H7 (cell line): ENCODE measurements around the gene RBM38. TPM values are rescaled to one million over a fixed set of nuclear protein-coding genes. Genes with fewer than 3 reads are reported as not detected.

Source experiments
- DNase-seq: peaks from one replicate; pipeline ENCODE4 v3.0.0; 2012
- H3K27me3 ChIP-seq: 2 replicates; pipeline ENCODE4 v1.6.0; 2011; ENCODE audit warnings: mild to moderate bottlenecking, low read length; ENCODE audit not compliant: control insufficient read depth, insufficient read depth
- H3K36me3 ChIP-seq: replicated peaks from 2 replicates; pipeline ENCODE4 v1.5.1; 2011; ENCODE audit warnings: low read length; ENCODE audit not compliant: control insufficient read depth, insufficient read depth
- H3K4me3 ChIP-seq: 2 replicates; pipeline ENCODE4 v1.5.1; 2011; ENCODE audit warnings: low read depth, mild to moderate bottlenecking, control low read depth, low read length, moderate library complexity; ENCODE audit not compliant: insufficient read depth
- total RNA-seq: library from RNA; depleted of rRNA; stranded (reverse); fragments of >200 nt; shearing (Covaris generic); gene quantifications from 2 replicates; pipeline ENCODE4 v1.2.3, GENCODE V29; 2014

The RBM38 gene
- total RNA-seq, 1 experiment from 2014 or later, result 91.7 TPM

DNA sequence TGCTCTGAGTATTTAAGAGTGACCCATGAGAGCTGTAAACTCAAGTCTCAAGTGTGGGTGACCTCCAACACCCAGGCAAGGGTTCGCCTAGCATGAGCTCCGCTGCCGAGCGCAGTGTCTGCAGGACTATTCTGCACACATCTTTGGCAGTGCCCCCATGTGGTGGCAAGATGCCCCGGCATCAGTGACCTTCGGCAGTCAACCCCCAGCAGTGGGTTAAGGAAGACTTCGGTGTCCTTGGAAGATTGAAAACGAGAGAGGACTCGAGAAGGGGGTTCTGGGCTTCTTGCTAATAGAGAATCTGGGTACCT lies 43.1 kb downstream of the RBM38 start:
- DNase-seq, result peak; percentile 73
- H3K36me3 ChIP-seq, result no peaks in the 10 kb centered on the region
- no peaks in the 10 kb centered on the region for H3K27me3 ChIP-seq
- no peak overlapping the region for H3K4me3 ChIP-seq

GRCh38 chr20:57435105-57435497 lies 43.9 kb downstream of the RBM38 start:
- no peak for DNase-seq

GRCh38 chr20:57435498-57436222 lies 44.5 kb downstream of the RBM38 start:
- no peaks in the 10 kb centered on the region for H3K36me3 ChIP-seq
- H3K4me3 ChIP-seq, result no peak overlapping the region
- DNase-seq, result peak; percentile 80
- H3K27me3 ChIP-seq, result no peaks in the 10 kb centered on the region

More at GRCh38 chr20:57435105-57435497, 43.9 kb downstream of the RBM38 start:
- no peaks in the 10 kb centered on the region for H3K27me3 ChIP-seq
- no peak overlapping the region for H3K4me3 ChIP-seq
- H3K36me3 ChIP-seq, result no peaks in the 10 kb centered on the region

DNA sequence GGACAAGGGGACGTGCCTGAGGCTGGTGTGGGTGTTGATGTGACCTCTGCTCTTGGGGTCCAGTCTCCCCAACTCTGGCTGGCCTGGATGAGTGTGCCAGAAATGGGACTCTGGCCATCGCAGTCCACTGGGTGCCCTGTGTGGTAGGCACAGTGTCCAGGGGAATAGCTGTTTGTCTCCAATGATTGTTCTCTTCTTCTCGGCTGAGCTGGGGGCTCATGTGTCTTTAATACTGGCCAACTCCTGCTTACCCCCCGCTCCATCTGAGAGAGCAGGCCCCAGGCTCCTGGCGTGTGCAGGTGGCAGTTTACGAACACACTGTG lies 45.0 kb downstream of the RBM38 start:
- Histone ChIP-seq H3K4me3 (no peak overlapping the region), H3K36me3 (no peaks in the 10 kb centered on the region), H3K27me3 (no peaks in the 10 kb centered on the region)
- no peak for DNase-seq

DNA sequence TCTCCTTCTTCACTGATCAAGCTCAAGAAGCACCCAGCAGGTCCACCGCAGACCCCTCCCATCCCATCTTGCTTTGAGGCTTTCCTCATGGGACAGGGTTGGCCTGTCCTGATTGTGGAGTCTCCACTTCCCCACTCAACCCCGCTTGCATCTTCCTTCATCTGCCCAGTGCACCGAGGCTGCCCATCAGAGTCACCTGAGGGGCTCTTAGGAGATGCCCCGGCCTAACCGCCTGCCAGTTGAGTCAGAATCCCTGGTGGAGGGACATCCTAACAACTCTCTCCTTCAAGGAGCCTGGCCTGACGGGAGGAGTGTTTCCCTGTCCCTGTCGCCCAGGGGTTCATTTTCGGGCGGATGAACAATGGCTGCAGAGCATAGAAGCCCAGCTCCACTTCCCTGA lies 46.1 kb downstream of the RBM38 start:
- DNase-seq, result no peak

DNA sequence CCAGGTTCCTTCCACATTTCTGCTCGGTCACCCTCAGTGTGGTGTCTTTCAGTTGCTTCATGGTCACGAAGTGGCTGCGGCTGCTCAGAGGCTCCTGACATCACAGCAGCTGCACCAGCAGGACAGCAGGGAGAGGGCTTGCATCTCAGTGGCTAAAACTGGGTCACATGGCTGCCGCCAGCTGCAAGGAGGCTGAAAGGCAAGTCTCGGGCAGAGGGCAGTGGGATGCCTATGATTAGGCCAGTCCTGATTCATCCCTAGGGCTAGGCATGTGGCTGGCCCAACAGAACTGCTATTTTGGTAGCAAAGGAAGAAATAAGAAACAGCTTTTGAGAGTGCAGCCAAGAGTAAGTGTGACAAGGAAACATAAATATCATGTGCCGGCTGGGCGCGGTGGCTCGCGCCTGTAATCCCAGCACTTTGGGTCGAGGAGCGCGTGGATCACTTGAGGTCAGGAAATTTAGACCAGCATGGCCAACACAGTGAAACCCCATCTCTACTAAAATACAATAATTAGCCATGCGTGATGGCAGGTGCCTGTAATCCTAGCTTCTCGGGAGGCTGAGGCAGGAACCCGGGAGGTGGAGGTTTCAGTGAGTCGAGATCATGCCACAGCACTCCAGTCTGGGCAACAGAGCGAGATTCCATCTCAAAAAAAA lies 46.6 kb downstream of the RBM38 start:
- H3K4me3 ChIP-seq, result no peak overlapping the region
- H3K27me3 ChIP-seq, result no peaks in the 10 kb centered on the region
- DNase-seq, result no peak
- H3K36me3 ChIP-seq, result no peaks in the 10 kb centered on the region

More for the DNA sequence above, 46.1 kb downstream of the RBM38 start:
- no peak overlapping the region for H3K4me3 ChIP-seq
- H3K36me3 ChIP-seq, result no peaks in the 10 kb centered on the region
- no peaks in the 10 kb centered on the region for H3K27me3 ChIP-seq

- H3K36me3 ChIP-seq, result no peaks in the 10 kb centered on the region
- no peak for DNase-seq
- H3K4me3 ChIP-seq, result no peak overlapping the region
- no peaks in the 10 kb centered on the region for H3K27me3 ChIP-seq
These were observed 47.4 kb downstream of the RBM38 start for GRCh38 chr20:57438552-57438951.

GRCh38 chr20:57439432-57439831 lies 48.2 kb downstream of the RBM38 start:
- Histone ChIP-seq H3K4me3 (no peak overlapping the region), H3K36me3 (no peaks in the 10 kb centered on the region), H3K27me3 (no peaks in the 10 kb centered on the region)
- DNase-seq, result peak; percentile 70

- H3K36me3 ChIP-seq, result no peaks in the 10 kb centered on the region
- no peak for DNase-seq
- no peak overlapping the region for H3K4me3 ChIP-seq
- H3K27me3 ChIP-seq, result no peaks in the 10 kb centered on the region
These were observed 48.8 kb downstream of the RBM38 start for GRCh38 chr20:57439993-57440392.

- Histone ChIP-seq H3K27me3 (no peaks in the 10 kb centered on the region), H3K36me3 (no peaks in the 10 kb centered on the region), H3K4me3 (no peak overlapping the region)
- peak; percentile 86 for DNase-seq
These were observed 49.7 kb downstream of the RBM38 start for GRCh38 chr20:57440678-57441509.

DNA sequence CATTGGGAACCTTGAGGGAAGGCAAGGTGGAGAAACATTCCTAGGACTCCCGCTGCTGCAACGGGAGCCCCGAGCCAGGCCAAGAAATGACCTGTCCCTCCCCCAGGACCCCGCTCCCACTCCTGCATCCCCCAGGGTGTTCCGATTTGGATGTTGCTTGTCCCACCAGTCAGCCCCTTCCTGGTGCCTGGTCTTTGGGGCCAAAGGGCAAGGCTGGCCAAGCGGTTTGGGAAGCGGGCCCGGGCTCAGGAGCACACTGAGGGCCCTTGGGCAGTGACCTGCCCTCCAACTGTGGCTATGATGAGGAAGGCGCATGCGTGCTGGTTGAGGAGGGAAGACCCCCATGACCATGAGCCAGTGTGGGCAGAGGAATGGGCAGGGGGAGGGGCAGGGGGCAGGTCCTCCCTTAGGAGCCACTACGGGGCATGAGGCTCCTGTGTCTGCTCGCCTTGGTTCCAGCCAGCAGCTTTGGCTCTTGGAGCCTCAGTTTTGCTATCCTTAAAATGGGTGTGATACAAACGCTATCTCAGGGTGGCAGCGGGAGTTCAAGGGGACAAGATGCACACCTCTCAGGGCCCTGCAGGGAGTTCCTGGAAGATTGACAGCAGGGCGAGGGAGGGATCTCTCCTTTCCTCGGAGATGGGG lies 50.4 kb downstream of the RBM38 start:
- Histone ChIP-seq H3K36me3 (no peaks in the 10 kb centered on the region), H3K27me3 (no peaks in the 10 kb centered on the region), H3K4me3 (no peak overlapping the region)
- DNase-seq, result no peak

DNA sequence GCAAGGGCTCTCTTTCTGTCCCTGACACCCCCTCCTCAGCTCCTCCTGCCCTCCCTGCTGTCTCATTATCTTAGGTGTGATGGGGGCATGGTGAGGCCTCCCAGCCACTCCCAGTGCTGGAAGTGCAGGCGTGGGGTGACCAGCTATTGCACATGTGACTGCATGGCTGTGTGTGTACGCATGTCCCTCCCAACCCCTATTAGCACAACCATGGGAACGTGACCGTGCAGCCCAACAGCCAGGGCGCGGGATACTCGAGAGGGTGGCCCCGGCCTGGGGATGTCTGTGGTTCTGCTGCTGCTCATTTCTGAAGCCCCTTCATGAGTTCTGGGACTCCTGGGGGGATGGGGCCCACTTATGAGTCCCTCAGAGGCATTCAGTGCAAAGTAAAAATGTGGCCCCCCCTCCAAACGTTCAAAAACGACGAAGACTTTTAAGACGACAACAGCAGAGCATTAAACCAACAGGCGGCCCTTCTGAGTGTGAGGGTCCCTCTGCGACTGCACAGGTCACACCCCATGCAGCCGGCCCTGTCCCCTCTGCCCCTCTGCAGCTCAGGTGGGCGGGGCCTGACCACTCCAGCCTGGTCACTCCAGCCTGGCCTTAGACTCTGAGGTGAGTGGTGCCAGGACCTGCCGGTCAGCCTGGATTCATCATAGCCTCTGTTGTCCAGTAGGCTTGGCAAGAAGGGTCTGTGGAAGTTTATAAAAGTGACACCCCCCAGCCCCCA lies 51.1 kb downstream of the RBM38 start:
- no peak for DNase-seq
- Histone ChIP-seq H3K4me3 (no peak overlapping the region), H3K27me3 (no peaks in the 10 kb centered on the region), H3K36me3 (no peaks in the 10 kb centered on the region)

DNA sequence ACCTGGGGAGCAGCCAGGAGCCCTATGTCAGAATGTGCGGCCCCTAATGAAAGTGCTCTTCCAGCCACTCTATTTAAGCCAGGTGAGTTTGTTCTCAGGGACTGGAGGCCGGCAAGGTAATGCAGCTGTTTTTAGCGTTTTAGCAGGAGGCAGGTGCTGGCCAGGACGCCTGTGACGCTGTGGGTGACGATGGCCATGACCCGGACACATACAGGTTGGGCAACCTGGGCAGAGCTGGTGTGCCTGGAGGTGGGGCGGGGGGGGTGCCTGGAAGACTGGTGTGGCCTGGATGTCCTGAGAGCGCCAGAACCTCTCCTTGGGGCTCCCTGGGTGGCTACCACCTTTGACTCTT lies 51.7 kb downstream of the RBM38 start:
- Histone ChIP-seq H3K36me3 (no peaks in the 10 kb centered on the region), H3K4me3 (no peak overlapping the region), H3K27me3 (no peaks in the 10 kb centered on the region)
- DNase-seq, result no peak
